Colonic mucosa (tissue), 4 donors: ENCODE data around the gene UBAC2. TPM values are rescaled to one million over a fixed set of nuclear protein-coding genes. Genes with fewer than 3 reads are reported as not detected.

ENCODE experiments used
- DNase-seq: peaks from one replicate; pipeline ENCODE4 v3.0.0-alpha.2; 2020
- H3K27ac ChIP-seq: fragments of 200-600 bp; one replicate; pipeline ENCODE4 v1.8.0; 2021
- H3K27me3 ChIP-seq: fragments of 200-600 bp; one replicate; pipeline ENCODE4 v1.8.0; 2021
- H3K36me3 ChIP-seq: fragments of 200-600 bp; one replicate; pipeline ENCODE4 v1.8.0; 2021
- H3K4me1 ChIP-seq: fragments of 200-600 bp; one replicate; pipeline ENCODE4 v1.8.0; 2021; ENCODE audit warnings: mild to moderate bottlenecking
- H3K4me3 ChIP-seq: fragments of 200-600 bp; one replicate; pipeline ENCODE4 v1.8.0; 2021
- H3K9ac ChIP-seq, 2 donors: one replicate each; pipeline ENCODE4 v1.7.0; 2013; ENCODE audit warnings: control low read depth in 2 of 2, low read depth in 2 of 2, low read length in 2 of 2
- H3K9me3 ChIP-seq: fragments of 200-600 bp; one replicate; pipeline ENCODE4 v1.8.0; 2021
- CTCF ChIP-seq: fragments of 200-600 bp; IDR thresholded peaks from one replicate; pipeline ENCODE4 v1.8.0; 2022; ENCODE audit warnings: antibody characterized with exemption, mild to moderate bottlenecking
- intact Hi-C: fragments of 100-400 bp; cut with DNase I; formaldehyde crosslinking; loops from one replicate; pipeline ENCODE4 v1.14.1; 2022
- total RNA-seq, 2 donors: library from RNA; stranded (reverse); fragmentation: NEBNext Ultra II Directional in 1 of 2; extraction: Animal tissue kit (Norgen Biotek cat#: 25700) in 1 of 2; gene quantifications; one replicate each; pipeline ENCODE4 v1.2.1, GENCODE V29; 2021
- donor health status: healthy.
- donor health status: DM: no; HTN: no; CAD: no.
- donor health status: DM: no; HTN: no; CAD: no.

The UBAC2 gene
- total RNA-seq, 2 donors from 2014 or later = 67.6 to 88.4 TPM

DNA sequence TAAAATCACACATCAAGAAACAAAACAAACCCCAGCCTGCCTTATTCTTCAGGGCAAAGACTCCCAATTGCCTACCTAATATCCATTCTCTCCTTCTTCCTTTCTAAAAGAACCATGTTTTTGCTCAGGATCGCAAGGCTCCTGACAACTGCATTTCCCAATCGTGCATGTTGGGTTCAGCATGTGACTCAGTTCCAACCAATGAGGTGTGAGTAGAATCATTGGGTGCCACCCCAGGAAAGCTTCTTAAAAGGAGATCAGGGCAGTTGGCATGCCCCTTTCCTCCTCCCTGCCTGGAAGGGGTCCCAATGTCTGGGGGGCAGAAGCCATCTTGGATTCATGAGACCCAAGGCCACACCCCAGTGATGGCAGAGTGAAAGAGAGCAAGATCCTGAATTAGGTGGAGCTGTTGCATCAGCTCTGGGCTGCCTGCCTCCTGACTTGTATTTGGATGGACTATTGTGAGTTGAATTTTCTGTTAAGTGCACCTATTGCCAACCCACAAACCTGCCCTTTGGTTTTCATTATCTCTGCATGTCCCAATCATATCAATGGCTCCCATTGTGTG, 26.0 kb upstream of the UBAC2 start:
- TF ChIP-seq CTCF = no peak
- H3K9ac ChIP-seq = no peak overlapping the region

DNA sequence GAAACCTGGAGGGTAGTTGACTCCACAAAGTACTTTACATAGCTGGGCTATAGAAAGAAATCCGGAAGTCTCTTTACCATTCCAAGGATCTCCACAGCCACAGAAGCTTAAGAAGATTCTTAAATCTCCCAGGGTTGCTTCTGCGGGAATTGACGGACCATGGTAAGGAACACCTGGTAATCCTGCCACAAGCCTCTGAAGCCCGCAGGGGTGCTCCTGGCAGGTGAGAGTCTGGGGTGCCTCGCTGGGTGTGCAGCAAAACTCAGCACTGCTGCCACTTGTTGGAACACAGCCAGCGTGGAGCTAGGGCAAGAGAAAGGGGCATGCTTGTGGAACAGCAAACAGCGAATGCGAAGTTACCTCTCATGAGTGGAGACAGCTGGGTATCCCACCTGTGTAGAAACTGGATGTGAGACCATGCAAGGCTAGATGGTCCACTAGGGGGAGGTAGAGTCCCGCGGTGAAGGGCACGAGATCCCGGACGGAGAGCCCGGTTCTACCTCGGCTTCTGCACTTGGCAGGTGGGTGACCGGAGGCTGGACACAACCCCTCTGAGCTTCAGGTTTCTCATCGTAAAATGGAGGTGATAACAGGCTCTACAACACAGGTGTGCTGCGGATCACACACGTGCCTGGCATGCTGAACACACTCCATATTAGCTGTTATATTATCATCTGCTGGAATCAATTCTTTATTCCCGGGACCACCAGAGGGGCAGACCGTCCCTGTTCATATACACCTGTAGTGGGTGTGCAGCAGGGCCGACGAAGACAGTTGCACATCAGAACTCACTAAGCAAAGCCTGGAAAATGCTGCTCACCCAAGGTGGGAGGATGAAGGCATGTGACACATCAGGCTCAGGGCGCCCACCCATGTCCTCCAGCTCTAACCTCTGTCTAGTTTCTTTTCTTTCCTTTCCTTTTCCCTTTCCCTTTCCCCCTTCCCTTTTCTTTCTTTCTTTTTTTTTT, 24.1 kb upstream of the UBAC2 start:
- no peaks in the 10 kb centered on the region for H3K4me1 ChIP-seq
- DNase-seq = peak; percentile 84
- peak; percentile 86 for TF ChIP-seq CTCF
- H3K9ac ChIP-seq = peak overlapping the region in 1 of 2 donors; percentile 58
- H3K9me3 ChIP-seq = no peaks in the 10 kb centered on the region
- H3K27ac ChIP-seq = no peak overlapping the region
- no peaks in the 10 kb centered on the region for H3K27me3 ChIP-seq
- H3K36me3 ChIP-seq = no peaks in the 10 kb centered on the region
- no peak overlapping the region for H3K4me3 ChIP-seq
- intact Hi-C loops = loop anchor here (1.0 to 5.0 kb wide), 2 partner anchors 90 to 261 kb away; no protein-coding TSS in a partner anchor

More for the DNA sequence above, 26.0 kb upstream of the UBAC2 start:
- Histone ChIP-seq H3K27ac (no peak overlapping the region), H3K4me1 (no peaks in the 10 kb centered on the region), H3K36me3 (no peaks in the 10 kb centered on the region), H3K4me3 (no peak overlapping the region), H3K27me3 (no peaks in the 10 kb centered on the region), H3K9me3 (no peaks in the 10 kb centered on the region)
- DNase-seq = peak; percentile 9
- intact Hi-C loops = loop anchor here (5.0 kb wide), 1 partner anchor 263 kb away; no protein-coding TSS in a partner anchor

DNA sequence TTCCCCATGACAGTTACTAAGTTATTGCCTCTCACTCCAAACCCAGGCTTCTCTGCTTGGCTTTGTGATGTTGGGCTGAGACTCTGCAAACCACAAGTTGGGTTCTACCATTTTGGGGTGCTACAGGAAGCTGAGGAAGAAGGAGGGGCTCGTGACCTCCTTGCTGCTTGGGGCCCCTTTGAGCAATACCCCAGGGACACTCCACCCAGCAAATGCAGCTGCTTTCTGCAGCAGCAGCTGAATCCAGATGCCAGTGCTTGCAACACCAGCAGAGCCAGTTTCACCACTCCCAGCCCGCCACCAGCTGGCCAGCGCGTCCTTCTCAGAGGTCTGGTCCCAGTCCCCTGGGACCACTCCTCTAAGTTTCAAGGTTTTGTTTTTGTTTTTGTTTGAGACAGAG, 22.0 kb upstream of the UBAC2 start:
- Histone ChIP-seq H3K9me3 (no peaks in the 10 kb centered on the region), H3K4me1 (no peaks in the 10 kb centered on the region), H3K27ac (no peak overlapping the region), H3K4me3 (no peak overlapping the region), H3K36me3 (no peaks in the 10 kb centered on the region), H3K27me3 (no peaks in the 10 kb centered on the region), H3K9ac (no peak overlapping the region)
- TF ChIP-seq CTCF = no peak
- DNase-seq = peak; percentile 17
- intact Hi-C loops = loop anchor here (5.0 kb wide), 1 partner anchor 259 kb away; no protein-coding TSS in a partner anchor

GRCh38 chr13:99179460-99179859, 21.2 kb upstream of the UBAC2 start:
- Histone ChIP-seq H3K4me3 (no peak overlapping the region), H3K36me3 (no peaks in the 10 kb centered on the region), H3K27me3 (no peaks in the 10 kb centered on the region), H3K9ac (no peak overlapping the region), H3K9me3 (no peaks in the 10 kb centered on the region), H3K4me1 (no peaks in the 10 kb centered on the region), H3K27ac (no peak overlapping the region)
- no peak for TF ChIP-seq CTCF
- peak; percentile 9 for DNase-seq
- intact Hi-C loops = loop anchor here (5.0 kb wide), 1 partner anchor 258 kb away; no protein-coding TSS in a partner anchor

DNA sequence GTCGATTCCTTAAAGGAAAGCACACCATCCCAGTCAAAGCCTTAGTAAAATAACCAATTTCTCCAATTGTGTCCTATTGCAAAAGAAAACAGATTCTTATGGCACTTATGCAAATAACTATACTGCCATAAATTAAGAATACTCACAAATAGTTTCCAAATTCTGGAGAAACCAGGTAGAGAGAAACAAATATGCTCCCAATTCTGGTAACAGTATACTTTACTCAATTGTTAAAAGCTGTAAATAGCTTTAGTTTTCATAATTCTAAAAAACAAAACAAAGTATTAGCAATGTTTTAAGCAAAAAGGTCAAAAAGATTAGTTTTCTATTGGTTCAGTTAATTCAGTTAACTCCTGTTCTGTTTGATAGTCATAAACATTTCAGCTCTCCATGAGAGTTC, 18.2 kb upstream of the UBAC2 start:
- Histone ChIP-seq H3K27ac (no peak overlapping the region), H3K4me3 (no peak overlapping the region), H3K36me3 (no peaks in the 10 kb centered on the region), H3K9me3 (no peaks in the 10 kb centered on the region), H3K27me3 (no peaks in the 10 kb centered on the region), H3K9ac (no peak overlapping the region), H3K4me1 (no peaks in the 10 kb centered on the region)
- TF ChIP-seq CTCF = no peak
- DNase-seq = no peak
- intact Hi-C loops = no loop called here
